Stimulated activated CD8-positive, alpha-beta memory T cell treated with anti-CD3 and anti-CD28 coated beads, Interleukin-4, amount 100 ng/mL, for 1 hour (primary cell): ENCODE results near the gene SEC24D.

ENCODE experiments used
- DNase-seq, 2 donors: peaks; one replicate each; pipeline ENCODE4 v3.0.0-alpha.2; 2020; ENCODE audit warnings: low read depth in 2 of 2, low spot score in 1 of 2

The SEC24D gene

DNA sequence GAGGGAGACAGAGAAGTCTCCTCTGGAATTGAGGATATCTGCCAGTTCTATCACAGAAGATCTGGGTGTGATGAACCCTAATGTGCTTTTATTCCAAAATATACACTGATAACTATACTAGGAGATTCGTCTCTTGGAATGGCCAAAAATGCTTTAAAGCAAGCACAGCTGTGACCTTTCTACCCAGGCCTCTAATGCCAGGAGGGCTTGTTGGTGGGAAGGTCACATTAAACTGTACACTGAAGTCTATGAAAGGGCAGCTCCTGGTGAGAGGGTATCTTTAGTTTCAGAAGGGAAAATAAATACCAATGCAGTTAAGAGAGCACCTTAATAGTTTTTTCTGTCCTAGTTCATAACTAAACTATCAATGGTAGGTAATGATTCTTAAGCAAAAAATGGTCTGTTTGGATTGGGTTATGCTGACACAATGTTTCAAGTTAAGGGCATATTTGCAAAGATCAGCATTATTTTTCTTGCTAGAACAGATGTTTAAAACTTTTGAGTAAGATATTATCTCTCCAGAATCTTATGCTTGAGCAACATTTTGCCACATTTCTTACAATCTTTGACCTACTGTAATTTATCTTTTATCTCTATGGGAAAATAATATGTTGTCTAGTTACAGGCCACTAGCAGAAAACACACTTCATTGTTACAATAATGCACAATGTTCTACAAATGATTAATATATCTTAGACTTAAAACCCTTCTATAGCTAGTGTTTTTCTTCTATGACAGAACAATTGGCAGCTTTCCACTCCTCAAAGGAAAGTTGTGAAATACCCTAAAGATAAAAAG lies 59.6 kb downstream of the SEC24D start:
- DNase-seq, result no peak

DNA sequence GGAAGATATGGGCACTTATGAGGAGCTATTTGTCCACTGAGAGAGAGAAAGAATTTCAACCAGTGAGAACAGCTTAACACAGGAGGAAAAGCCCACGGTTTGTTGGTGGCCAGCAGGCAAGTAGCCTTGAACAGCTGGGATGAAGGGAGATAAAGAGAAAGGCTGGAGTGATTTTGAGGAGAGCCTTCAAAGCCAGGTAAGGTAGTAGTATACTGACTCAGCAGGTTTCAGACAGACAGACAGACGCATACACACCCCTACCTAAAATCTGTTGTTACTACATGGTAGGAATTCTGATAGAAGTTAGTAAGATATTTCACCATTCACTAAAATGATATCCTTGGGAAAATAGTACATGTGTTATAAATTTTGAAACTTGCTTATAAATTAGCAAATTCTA lies 60.5 kb downstream of the SEC24D start:
- no peak for DNase-seq

DNA sequence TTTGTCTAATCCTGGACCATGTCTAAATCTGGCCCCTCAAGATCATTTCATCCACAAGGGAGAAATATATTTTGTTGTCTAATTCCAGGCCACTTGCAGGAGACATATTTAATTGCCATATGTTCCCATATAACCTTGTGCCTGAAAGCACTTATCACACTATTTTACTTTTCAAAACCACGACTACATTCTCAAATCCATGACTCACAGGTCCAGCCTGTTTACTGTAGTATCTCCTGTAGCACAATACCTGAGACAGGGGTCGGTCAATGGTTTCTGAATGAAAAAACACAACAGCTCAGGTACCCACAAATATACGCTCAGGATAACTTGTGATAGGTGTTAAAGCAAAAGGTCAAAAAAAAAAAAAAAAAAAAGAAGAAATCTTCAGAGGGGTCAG lies 60.9 kb downstream of the SEC24D start:
- DNase-seq, result no peak

DNA sequence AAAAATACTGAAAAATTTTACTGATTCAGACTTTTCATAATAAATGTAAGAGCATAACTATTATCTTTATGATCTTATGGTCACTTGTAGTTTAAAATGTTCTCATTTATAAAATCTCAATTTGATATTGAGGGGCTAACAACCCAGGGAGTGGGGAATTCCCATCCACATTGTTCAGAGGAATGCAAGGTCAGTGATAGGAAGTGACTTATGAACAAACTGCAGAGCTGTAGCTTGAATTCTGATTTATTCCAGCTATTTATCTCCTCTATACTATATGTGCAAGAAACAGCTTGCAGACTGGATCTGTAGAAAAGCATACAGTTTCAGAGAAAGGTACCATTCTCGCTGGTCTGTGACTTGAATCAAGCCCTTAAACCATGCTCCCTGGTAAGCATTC lies 61.6 kb downstream of the SEC24D start:
- DNase-seq, result no peak

DNA sequence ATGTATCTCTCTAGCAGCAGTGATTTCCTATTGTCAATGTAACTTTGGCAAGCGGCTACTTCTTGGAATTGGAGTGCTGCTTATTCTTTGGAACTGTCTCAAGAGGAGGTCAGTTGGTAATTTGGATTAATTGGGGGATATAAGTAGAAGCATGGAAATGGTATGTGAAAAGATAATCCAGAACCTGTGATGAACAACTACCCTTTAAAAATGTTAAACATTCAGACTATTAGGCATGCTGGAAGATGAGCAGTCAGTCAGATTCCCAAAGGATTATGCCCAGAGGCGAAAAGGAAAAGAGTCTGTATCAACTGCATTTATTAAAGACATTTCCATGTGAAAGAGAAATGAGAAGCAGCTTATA lies 62.5 kb downstream of the SEC24D start:
- no peak for DNase-seq

DNA sequence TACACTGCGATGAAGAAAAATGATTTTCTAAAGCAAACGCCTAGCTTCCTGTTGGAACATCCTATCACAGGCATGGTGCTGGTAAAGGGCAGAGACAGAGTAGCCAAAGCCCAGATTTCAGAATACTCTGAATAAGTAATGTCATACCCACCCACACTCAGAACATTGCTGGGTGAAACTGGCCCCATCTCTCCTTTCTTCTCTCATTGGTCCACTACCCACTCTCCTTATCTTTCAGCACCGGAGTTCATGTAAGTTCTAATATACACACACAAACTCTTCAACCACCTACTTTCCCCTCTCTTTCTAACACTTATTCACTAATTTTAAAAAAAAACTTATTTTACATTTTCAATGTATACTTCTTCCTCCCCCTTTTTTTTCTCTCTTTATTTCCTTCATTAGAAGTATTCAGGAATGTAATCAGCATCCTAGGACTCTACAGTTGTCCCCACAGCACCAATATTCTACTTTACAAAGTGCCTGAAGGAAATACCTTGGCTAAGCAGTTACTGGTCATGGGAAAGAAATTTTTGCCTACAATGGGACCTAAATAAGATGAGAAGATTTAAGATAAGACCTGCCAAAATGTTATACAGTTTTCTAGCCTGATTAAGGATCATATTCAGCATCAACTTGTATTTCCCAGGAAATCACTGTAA lies 63.0 kb downstream of the SEC24D start:
- DNase-seq, result no peak

DNA sequence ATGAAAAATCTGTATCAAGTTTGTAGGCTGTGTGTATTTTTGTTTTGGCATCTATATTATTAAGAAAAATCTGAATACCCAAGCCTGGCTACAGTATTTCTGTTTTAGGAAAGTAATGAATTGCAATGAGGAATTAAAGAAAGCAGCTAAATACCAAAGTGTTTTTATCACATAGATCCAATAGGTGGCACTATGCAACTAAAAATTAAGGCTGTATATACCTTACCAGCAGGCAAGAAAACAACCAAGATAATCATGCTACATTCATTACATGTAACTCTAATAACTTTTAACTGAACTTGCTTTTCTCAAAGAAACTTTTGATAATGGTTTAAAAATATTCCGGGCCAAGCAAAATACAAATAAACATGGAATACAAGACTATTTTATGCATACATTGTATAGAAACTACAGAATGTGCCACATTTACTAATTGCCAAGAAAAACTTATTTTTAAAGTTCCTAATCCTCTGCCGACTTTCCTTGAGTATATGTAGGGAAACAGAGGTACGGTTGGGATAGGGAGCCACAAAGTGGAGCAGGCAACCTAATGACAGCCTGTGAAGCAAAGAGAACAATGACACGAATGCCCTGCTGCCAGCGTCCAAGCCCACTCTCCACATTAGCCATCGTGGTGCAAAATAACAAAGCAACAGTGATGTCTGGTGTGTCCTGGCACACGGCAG lies 63.7 kb downstream of the SEC24D start:
- DNase-seq, result no peak

DNA sequence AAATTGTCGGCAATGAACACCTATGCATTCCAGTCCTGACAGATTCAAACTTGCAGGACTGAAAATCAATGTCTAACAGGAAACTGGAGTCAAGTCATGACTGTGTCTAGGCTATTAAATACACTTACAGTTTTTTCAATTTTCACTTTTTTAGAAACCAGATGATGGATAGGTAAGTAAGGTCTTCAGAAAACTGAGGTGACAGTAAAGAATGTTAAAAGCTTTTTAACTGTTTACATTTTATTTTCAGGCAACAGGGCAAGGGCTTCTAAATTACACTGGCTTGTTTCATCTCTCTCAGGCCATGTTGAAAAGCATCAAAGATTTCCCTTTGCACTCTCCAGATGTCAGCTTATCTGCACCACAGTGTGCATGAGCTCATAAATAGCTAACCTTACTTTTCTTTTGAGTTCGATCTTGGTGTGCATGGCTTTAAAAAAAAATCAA lies 65.2 kb downstream of the SEC24D start:
- DNase-seq, result no peak

DNA sequence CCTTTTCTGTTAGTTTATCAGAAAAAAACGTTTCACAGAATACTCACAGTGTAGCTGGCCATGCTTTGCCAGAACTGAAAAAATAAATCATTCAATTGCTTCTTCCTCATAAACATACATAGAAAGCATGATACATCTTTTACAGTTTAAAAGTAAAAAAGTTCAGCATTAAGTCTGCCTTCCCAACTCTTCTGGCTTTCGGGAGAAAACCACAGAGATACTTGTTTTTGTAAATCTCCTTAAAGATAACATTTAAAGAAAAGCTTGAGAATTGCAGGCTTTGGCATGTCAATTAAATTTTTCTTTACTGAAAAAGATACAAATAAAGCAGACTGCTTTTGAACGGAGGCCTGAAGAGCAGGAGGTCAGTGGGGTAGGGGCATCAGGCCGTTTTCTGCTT lies 66.8 kb downstream of the SEC24D start:
- DNase-seq, result no peak

DNA sequence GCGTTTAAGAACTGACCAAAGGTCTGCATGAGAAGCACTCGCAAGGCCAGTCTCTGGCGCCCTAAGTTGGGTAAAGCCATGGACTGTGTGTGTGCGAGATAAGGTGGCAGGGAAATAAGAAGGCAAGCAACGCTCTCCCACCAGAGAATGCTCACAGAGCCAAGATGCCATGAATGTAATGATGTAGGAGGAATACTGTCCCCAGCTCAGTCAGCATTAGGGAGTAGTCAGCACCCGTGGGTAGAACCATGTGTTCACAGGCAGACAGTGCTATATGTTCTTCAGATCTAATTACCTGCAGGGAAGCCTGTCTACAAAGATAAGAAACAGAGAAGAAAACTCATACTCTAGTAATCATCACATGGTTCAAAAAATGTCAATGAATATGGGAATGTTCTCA lies 68.8 kb downstream of the SEC24D start:
- no peak for DNase-seq

DNA sequence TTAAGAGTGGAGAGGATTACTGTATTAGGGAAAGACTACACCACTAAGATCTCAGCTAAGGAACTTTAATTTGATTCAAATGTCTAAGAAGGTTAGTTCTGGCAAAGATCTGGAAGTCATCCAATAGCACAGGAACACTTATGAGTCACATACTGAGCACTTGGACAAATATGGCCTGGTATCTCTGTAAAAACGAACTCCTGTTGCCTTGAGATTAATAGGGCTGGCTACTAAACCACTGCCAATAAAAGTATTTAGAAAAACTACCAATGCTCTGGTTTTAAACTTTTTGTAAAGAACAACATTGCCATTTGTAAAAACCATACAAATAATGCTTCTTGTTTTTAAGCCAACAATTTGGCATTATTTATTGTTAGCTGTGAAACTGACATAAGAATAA lies 70.5 kb downstream of the SEC24D start:
- DNase-seq, result no peak

DNA sequence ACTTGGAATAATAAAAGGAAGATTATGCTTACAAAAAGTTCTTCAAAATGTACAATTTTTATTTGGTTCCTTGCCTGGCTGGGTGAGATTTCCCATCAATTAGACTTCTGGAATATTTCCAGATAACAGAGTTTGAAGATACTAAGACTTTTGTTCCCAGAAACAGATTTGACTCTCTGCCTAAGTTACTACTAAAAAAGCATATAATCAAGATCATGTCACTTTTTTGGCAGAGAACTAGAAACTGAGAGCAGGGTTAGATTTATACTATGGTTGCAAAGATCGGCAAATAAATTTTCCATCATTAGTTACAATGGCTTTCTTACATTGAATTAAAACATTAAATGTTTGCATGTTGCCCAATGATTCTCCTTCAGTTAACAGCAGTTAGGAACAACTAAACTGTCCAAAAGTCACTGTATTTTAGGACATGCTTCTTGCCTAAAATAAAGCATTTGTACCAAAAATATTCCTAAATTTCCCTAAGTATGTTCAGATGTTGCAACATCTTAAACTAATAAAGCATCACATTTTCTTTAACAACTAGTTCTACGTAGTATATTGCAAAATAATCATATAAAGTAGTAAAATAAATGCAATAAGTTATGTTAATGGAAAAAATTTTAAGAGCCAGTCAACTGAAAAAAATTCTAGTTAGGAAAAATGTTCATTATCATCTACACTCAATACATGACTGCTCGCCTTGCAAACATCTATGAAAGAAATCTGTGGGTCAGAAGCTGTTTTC lies 73.0 kb downstream of the SEC24D start:
- no peak for DNase-seq

DNA sequence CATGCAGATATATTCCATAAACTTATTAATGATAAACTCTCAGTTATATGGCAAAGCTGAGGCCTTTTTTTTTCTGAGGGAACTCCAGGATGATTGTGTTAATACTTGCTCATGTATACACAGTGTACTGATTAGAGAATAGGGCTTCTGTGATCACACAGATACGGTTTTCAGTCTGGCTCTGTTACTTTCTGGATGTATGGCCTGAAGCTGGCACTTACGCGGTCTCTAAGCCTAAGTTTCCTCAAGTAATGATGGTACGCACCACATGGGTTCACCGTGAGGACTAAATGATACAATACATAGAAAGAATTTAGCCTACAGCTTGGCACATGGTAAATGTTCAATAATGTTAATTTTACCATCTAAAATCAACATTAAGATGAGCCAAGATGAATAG lies 73.8 kb downstream of the SEC24D start:
- DNase-seq, result no peak

DNA sequence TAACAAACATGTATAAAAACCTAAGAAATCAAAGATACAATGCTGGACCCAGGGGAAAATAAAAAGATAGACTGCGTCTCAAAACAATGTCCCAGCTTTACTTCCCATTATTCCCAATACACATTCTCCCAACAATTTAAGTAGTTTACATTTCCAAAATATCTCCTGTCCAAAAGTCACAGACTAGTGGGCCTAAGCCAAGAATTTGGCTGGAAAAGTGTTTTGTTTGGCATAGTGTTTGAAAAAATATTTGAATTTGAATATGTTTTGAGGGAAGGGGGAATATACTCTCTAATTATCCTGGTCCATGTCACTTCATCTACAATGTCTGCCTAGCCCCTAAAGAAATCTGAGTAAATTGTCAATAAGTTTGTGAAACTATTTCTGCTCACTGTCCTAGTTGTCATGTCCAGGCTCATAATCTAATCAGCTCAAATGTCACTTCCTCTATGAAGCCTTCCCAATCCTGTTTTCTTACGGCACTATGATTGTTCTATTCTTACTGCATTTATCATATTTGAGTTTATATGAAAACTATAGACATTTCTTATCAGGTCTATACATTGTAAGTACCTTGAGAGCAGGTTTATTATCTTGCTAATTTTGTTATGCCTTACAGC lies 74.4 kb downstream of the SEC24D start:
- DNase-seq, result no peak

DNA sequence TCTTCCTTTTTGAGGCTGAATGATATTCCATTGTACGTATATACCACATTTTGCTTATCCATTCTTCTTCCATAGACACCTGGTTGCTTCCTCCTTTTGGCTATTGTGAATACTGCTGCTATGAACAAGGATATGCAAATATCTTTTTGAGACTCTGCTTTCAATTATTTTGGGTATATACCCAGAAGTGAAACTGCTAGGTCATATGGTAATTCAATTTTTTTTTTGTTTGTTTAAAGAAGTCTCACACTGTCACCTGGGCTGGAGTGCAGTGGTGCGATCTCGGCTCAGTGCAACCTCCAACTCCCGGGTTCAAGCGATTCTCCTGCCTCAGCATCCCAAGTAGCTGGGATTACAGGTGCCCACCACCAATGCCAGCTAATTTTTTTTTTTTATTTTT lies 75.4 kb downstream of the SEC24D start:
- no peak for DNase-seq

DNA sequence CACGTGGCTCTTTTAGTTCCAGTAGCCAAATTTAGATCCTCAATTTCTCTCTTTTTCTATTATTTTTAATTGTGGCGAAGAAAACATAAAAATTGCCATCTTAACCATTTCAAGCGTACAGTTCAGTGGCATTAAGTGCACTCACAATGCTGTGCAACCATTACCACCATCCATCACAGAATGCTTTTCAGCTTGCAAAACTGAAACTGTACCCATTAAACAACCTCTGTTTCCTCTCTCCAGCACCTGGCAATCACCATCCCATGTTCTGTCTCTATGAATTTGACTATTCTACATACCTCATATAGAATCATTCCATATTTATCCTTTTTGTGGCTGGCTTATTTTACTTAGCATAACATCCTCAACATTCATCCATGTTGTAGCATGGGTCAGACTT lies 75.8 kb downstream of the SEC24D start:
- DNase-seq, result no peak

DNA sequence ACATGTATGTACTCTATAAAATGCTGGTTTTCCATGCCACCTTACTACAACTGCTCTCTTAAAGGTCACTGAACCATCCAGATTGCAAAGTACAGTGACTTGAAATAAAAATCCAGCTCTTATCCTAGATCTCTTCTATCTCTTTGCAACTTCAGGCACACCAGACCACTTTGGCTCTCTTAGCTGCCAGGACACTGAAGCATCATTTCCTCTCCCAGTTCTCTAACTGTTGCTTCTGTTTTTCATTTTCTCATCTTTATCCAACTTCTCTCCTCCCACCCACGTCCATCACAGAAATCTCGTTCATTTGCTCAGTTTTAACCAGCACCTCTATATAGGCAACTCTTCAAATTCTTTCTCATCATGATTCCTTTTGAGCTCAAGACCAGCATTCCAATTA lies 76.4 kb downstream of the SEC24D start:
- no peak for DNase-seq

DNA sequence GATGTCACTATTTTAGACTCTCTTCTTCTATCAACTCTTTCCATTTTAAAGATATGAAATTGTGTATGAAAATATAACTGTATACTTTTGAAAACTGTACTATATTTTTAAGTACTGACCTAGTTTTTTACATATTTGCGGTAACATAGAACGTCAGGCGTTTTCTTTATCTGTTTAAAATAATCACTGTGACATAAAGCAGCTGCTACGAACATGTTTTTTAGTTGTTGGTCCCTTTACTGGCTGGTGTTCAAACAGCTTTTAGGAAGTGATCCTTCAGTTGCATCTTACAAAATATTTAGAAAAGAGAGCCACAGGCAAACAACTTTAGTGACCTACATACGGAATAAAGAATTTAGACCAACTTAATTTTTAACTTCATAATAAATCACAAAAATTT lies 77.6 kb downstream of the SEC24D start:
- DNase-seq, result no peak

DNA sequence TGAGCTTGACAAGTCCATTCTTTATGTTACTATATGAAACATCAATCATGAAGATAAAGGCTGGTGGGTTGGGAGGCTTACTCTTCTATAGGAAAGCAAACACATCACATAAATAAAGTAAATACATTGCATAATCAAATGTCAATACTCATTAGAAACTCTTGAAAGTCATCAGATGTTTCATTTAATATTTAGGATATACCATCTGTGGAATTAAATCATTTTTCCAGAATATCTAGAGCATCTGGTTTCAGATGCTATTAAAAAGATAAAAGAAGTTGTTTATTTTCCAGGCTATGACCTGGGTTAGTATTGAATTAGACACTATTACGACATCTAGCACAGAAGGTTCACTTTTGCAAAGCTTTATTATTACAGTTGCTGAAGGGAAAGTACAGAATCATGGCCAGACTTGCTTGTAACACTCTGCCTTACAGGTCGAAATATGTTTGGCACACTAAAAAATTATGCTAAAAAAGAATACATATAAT lies 78.1 kb downstream of the SEC24D start:
- no peak for DNase-seq

DNA sequence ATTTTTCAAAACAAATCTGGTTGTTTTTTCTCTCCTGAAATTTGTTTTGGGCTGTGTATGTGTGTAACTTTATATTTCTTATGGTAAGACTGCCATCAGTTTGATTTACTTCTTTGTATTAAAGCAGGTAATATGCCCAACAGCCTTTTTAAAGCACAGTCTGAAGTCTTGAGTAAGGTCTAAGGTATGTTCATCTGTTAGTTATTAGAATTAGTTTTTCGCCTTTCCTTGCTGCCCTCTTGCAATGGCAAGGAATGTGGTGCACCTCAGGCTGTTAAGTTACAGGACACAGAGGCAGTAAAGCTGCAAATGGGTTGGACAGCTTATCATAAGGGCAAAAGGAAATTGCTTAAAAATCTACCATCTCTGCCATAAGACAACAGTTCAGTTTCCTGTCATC lies 79.0 kb downstream of the SEC24D start:
- DNase-seq, result no peak

DNA sequence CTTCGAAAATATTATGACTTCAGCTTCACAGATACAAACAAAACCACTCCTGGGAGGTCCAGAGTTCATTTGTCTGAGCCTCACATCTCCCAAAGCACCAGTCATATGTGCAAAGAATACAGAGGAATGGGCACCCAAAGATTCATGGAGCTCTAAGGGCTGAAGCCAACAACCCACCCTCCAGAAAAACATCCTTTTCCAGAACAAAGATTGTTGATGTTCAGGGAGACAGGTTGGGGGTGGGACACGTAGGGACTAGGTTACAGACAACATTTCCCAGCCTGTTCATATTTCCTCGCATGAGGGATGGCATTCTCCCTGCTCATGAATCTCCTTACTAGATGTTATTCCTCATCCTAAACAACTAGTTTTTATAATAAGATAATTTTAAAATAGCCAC lies 79.5 kb downstream of the SEC24D start:
- DNase-seq, result no peak
